Activated gamma-delta T cell treated with Interleukin-2 at 50 U/mL for 16 hours (primary cell): Measurements from ENCODE around the gene FAM72D.
"Not testable (repeated sequence)": the region's sequence is repeated elsewhere in the genome, so short reads cannot be mapped to it uniquely, and the experiment has no call there.

ENCODE experiments used
- DNase-seq: peaks from one replicate; pipeline ENCODE4 v3.0.0-alpha.2; 2020

The FAM72D gene

DNA sequence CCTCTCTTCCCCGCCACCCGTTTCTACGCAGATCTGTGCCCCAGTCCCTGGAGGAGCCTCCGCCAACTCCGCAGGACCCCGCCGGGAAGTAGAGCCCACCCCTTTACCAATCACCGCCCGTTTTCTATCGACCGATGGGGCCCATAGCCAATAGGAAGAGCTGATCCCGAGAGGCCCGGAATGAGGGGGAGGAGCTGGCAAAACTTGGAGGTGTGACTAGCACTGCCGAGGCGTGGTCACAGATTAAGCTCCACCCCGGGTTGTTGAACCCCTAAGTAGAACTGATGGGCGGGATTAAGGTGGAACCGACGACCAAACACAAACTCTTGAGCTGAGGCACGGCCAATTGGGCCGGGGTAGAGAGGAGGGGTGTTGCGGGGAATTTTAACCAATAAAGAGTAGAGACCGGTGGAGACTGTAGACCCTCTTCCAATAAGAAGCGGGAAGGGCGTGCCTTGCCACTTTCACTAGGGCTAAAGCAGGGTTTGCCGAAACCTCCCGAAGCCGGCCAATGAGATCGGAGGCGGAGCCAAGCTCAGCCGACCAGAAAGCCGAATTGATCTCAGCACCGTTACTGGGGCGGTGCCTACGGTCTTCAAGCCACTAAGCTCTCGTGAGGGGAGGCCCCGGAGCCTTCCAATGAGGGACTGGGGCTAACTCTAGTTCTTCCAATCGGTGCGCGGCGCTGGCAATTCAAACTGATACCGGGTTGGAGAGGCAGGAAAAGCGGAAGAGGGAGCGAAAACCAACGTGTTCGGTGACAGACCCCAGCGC lies at the start of gene FAM72D, which contains the start of gene SRGAP2B:
Gene FAM72D (plus strand): TSS at position 691 of the 774 bp plus-strand sequence. CDS start 874 bp downstream, outside the sequence.
Gene SRGAP2B (minus strand): TSS at position 45 of the 774 bp plus-strand sequence. CDS start 2,427 bp downstream, outside the sequence.
- not testable (repeated sequence) for DNase-seq

DNA sequence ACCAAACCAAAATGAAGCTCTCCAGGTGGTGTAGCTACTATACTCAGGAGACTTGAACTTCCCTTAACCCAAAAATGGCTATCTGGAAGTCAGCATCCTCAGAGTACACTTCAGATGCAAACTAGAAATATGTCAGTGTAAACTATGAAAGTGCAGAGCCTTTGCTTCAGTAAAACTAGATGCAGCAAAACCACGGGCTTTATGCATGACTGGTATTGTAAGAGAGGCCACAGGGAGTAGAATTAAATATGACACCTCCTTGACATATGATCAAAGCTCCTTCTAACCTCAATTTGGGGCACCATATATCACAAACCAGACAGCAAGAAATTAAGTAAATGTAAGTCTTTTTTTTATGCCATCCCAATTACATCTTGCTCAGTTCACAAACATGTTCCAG lies 48.2 kb upstream of the FAM72D start:
- not testable (repeated sequence) for DNase-seq

GRCh38 chr1:145048181-145048856 lies 47.5 kb upstream of the FAM72D start:
- DNase-seq: not testable (repeated sequence)

DNA sequence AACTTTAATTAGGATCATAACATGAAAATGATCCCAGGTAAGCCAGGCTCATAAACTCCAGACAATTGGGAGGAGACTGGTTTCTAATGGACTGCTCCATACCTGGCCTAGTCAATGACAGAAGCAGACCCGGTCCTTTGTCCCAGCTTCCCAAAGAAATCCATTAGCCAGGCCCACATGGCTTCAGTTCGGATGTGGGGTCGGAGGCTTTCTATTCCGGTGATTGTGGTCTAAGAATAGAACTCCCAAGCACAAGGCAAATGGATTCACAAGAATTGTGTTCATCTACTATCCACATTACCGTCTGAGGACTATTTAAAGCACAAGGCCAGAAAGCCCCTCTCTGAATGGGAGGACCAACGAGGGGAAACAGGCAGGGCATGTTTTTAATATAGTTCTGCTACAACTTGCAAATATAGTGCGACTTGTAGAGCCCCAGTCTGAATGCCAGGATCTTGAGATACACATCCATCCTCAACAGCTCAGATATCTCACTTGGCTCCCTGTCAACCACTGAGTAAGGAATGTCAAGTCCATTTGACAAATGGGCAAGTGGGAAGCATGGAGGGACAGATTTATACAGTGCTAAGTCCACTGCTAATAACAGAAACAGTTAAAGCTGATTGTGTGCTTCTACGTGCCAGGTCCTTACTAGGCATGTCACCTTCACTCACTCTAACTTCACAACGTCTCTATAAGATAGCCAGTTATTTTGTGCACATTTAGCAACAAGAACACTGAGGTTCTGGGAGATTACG lies 43.6 kb upstream of the FAM72D start:
- not testable (repeated sequence) for DNase-seq

DNA sequence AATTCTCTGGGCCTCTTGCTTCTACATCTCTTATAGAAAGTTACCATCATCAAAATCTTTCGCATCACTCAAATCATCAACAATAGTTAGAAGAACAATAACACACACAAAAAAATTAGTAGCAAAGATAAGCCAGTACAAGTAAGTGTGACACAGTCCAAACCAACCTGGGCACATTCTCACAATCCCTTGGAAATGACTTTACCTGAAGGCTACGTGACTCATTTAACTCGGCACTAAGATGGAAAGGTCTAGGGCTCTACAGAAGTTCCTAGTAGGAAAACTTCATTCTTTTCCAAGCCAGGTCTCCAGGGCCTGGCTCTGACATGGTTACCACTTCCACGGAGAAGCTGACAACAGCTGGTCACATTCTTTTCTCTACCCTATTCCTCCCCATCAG lies 42.3 kb upstream of the FAM72D start:
- DNase-seq: not testable (repeated sequence)

DNA sequence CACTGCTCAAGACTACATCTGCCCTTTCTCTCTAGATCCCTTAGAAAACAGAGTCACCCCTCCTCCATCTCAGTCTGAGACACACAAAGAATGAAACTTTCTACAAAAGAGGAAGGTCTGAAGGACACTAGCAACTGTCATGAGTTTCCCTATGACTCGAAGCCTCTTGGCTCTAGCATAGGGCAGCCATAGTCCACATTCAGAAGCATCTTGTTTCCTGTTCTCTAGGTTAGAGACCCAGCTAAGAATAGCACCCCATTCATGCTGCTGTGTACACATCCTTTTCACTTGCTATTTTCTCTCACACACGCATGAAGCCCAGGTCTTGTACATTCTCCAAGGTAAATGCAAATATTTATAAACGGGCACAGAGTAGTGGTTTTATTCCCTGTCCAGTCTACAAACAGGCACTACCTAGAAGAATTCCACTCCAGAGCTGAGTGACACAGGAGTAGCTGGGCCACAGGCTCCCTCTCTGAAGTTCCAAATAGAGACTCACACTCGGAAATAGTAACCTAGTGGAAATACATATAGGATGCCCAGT lies 40.5 kb upstream of the FAM72D start:
- DNase-seq: not testable (repeated sequence)

DNA sequence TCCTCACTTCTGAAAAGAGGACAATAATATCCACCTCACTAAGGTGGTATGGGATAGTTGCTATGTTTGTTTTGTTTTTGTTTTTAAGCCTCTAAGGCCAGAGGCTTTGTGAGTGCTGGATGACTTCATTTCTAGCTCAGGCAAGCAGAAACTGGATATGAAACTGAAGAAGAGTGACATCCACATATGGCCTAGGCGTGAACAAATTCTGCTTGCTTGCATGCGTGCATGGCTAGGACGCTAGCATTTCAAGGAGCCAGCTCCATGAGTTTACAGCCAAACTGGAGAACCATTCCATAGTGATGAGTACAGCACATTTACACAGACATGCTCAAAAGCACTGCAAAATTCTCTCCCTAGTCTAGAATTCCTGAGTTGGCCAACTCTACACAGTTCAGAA lies 37.6 kb upstream of the FAM72D start:
- DNase-seq: not testable (repeated sequence)

DNA sequence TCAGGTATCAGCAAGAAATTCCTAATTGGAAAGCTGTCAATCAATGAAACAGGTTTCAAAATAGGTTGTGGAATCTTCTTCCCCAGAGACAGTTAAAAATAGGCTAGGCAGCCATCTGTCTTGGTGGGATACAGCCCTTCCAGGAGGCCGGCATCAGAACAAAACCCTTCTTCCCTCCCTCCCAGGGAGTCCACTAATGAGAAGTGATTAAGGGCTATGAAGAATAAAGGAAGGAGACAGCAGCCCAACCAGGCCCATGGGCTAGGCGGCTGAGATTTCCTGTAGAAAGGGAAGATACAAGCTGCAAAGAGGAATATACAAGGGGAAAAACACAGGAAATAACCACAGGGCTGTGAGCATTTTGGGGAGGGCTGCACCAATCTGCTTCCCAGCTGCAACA lies 32.5 kb upstream of the FAM72D start:
- DNase-seq: not testable (repeated sequence)

DNA sequence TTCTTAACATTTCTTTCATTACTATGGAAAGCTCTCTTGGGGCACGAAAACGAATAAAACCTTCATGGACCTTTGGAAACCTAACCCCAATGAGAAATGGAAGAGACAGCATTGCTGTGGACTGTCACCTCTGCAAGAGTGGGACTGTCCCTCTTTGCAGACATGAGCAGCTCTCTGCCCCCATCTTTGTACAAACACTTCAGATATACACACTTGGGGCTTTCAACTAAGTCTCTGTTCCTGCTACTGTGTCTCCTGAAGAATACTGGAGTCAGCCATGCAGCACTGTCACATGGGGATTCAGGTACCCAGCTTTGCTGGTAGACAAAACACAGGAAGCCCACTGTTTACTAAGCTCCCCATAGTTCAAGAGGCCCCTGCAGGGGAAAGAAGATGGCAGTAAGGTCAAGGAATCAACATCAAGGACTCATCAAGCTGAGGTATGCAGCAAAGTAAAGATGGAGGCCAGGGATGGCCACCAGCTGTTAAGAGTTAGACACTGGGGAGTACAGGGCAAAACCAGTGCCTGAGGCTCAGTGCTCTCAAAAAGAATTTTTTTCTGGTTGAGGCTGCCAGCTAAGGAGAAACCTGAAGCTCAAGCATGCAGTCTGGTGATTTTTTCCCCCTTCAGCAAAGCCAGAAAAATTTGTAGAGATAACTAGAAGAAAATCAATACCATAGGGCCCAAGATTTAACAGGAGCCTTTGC lies 31.7 kb upstream of the FAM72D start:
- not testable (repeated sequence) for DNase-seq

- not testable (repeated sequence) for DNase-seq
These were observed 30.5 kb upstream of the FAM72D start for GRCh38 chr1:145065194-145065826.

DNA sequence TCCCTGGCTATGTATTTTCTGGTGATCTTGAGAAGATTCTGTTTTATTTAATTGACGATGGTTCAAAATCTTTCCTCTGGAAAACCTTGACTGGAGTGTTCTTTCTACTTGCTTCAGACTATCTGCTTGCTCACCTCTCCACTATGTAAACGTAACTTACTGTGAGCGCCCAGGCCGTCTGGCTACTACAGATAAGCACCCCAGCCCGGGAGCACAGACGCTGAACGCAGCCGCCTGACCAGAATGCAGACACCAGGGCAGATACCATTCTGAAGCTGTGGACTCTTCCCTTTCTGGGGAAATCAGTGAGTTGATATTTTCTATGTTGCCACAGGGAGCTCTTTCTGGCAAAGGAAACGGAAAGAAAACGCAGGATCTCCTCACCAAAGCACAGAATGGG lies 29.3 kb upstream of the FAM72D start:
- DNase-seq: not testable (repeated sequence)

- DNase-seq: not testable (repeated sequence)
These were observed 24.2 kb upstream of the FAM72D start for GRCh38 chr1:145071569-145071968.

DNA sequence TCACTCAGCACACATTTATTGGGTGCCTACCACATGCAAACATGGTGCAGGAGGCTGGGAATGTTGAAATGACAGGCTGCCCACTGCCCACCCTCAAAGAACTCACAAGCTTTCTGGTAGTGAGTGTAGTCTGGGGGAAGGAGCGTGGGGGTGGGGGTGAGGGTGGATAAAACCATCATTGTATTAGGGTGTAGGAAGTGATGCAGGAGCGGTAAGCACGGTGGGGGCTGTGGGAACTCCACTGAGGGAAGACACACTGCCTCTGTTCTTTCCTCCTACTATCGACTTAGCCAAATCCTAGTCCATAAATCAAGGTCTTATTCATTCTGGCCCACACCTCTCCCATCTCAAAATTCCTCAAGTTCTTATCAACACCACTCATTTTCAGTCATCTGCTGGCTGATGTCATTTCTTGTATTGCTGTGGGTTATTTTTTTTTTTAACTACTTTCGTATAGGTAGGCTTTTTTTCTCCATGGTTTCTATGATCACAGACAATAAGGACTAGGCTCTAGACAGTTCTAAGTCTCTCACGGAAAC lies 21.7 kb upstream of the FAM72D start:
- DNase-seq: not testable (repeated sequence)

DNA sequence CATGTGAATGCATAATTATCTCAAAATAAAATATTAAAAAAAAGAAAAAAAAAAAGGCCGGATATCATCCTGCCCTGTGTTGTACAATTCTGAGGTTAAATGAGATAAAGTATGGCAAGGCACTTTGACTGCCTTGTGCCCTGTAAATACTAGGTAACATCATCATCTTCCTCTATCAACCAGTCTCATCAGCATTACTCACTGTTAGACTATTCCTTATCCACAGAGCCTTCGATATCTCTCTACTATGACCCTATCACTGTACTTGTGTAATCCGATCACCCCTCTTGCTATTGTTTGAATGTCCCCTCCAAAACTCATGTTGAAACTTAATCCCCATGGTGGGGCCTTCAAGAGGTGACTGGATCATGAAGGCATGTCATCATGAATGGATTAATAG lies 18.9 kb upstream of the FAM72D start:
- DNase-seq: not testable (repeated sequence)

GRCh38 chr1:145077872-145078786 lies 17.6 kb upstream of the FAM72D start:
- not testable (repeated sequence) for DNase-seq

- not testable (repeated sequence) for DNase-seq
These were observed 16.9 kb upstream of the FAM72D start for GRCh38 chr1:145078787-145079370.

- not testable (repeated sequence) for DNase-seq
These were observed 16.0 kb upstream of the FAM72D start for GRCh38 chr1:145079737-145080136.

DNA sequence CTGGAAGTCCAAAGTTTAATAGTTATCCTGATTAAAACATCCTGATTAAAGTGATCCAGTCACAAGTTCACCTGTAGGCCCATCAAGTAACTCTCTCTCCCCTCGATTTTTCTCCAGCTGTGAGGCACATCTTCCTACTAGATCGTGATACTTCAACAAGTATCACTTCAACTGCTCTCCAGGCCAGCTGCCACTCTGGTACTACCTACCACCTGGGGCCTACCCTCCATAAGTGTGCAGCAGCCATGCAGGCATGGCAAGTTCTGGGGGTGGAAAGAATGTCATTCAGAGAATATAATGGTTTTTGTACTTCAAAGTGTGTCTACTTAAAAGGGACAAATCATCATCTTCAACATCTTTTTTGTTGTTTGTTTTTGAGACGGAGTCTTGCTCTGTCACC lies 15.6 kb upstream of the FAM72D start:
- DNase-seq: not testable (repeated sequence)

DNA sequence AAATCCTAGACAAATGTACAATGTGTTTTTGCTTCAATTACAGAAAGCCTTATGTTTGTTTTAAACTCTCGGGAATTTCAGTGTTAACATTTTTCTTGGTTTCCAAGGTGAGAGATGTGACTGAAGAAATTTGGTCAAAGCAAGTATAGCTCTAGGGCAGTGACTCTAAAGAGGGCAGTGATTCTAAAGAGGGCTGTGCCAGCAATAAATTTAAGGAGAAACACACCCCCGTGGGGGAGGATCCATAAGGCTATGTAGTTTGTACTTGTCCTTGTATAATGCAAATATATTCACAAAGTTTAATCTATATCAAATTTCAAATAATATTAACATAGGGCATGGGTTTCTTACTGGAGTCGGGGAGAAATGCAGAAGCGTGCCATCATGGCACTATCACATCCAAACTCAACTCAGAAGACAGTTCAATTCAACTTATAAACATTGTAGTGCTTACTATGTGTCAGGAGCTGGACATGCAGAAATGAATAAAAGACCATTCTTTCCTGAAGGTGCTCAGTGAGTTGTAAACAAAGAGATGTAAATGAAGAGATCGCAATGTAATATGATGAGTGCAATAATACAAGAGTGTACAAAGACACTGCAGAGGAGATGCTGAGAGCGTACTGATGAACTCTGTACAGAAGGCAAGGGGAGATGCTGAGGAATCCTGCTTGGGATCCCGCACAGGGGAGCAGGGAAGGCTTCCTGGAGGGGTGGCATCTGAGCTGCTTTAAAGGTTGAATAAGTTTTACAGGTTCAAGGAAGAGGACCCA lies 13.1 kb upstream of the FAM72D start:
- DNase-seq: not testable (repeated sequence)
